H1 (cell line): ENCODE data around the gene LOXL4.

Experiments
- EGR1 ChIP-seq: IDR thresholded peaks from 2 replicates; pipeline ENCODE4 v1.6.1; 2011; ENCODE audit warnings: low read depth, low read length, borderline replicate concordance
- POLR2A ChIP-seq, 2 experiments: IDR thresholded peaks; 1 replicate in 1 of 2; 2 replicates in 1 of 2; pipeline ENCODE4 v1.6.1; 2011; ENCODE audit warnings: low read depth in 2 of 2, low read length in 2 of 2, mild to moderate bottlenecking in 2 of 2; ENCODE audit errors: control extremely low read depth in 1 of 2
- RFX5 ChIP-seq: IDR thresholded peaks from 2 replicates; pipeline ENCODE4 v1.6.1; 2011; ENCODE audit warnings: low read depth, low read length, improper control_type of control experiment, borderline replicate concordance
- TAF1 ChIP-seq: IDR thresholded peaks from 2 replicates; pipeline ENCODE4 v1.6.1; 2011; ENCODE audit warnings: mild to moderate bottlenecking, low read depth, low read length
- TF ChIP-seq, protein P1 (sequence below), 3 experiments: IDR thresholded peaks; 1 replicate in 2 of 3; 2 replicates in 1 of 3; pipeline versions ENCODE4 v1.5.1 to v1.6.1; 2011; ENCODE audit warnings: low read length in 3 of 3, mild to moderate bottlenecking in 3 of 3, inconsistent platforms in 2 of 3, low read depth in 1 of 3, moderate library complexity in 1 of 3; ENCODE audit not compliant: insufficient read depth in 1 of 3; ENCODE audit errors: control extremely low read depth in 1 of 3

DNA sequence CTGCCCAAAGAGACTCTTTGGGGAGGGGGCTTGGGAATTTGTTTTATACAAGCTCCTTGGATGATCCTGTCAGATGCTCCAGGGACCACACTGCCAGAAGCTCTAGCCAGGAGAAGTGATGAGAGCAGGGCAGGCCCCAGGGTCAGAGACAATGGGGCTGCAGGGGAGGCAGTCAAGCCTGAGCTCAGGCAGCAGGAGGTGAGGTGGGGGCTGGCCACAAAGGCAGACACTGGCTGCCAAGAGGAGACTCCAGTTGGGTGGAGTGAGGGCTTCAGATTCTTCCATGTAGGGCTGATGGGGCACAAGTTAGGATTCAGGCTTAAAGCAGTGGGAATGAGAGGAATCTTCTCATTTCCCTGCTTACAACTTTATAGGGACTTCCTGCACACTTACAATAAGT is 35.6 kb upstream of the LOXL4 start:
- TF ChIP-seq, protein P1, sequence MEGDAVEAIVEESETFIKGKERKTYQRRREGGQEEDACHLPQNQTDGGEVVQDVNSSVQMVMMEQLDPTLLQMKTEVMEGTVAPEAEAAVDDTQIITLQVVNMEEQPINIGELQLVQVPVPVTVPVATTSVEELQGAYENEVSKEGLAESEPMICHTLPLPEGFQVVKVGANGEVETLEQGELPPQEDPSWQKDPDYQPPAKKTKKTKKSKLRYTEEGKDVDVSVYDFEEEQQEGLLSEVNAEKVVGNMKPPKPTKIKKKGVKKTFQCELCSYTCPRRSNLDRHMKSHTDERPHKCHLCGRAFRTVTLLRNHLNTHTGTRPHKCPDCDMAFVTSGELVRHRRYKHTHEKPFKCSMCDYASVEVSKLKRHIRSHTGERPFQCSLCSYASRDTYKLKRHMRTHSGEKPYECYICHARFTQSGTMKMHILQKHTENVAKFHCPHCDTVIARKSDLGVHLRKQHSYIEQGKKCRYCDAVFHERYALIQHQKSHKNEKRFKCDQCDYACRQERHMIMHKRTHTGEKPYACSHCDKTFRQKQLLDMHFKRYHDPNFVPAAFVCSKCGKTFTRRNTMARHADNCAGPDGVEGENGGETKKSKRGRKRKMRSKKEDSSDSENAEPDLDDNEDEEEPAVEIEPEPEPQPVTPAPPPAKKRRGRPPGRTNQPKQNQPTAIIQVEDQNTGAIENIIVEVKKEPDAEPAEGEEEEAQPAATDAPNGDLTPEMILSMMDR (IDR thresholded peaks at IDR 0.05; ENCODE audit: control extremely low read depth in 1 of 3, insufficient read depth in 1 of 3, low read depth in 1 of 3, low read length in 3 of 3): no peak
- TF ChIP-seq RFX5: no peak
- no peak for TF ChIP-seq EGR1
- TF ChIP-seq TAF1: no peak
- no peak for TF ChIP-seq POLR2A (IDR thresholded peaks at IDR 0.05; ENCODE audit: control extremely low read depth in 1 of 2, low read depth in 2 of 2, low read length in 2 of 2)
